ENCODE measurements around the gene HIVEP3.

Gene HIVEP3

GRCh38 chr1:41695118-41695745 is 223.5 kb downstream of the HIVEP3 start:
- TF ChIP-seq POLR2AphosphoS5 (IDR thresholded peaks at IDR 0.05; ENCODE audit: low read depth, low read length) (no peak), FOXP2 (optimal IDR thresholded peaks at IDR 0.05; ENCODE audit: borderline replicate concordance, extremely low read depth, extremely low read length, insufficient read depth) (no peak), TAF1 (IDR thresholded peaks at IDR 0.05; ENCODE audit: borderline replicate concordance, insufficient read depth, low read length) (no peak), REST (IDR thresholded peaks at IDR 0.05; ENCODE audit: insufficient read depth in 1 of 2, low read depth in 2 of 2, low read length in 2 of 2) (no peak), SIN3A (IDR thresholded peaks at IDR 0.05; ENCODE audit: borderline replicate concordance, insufficient read depth, low read length) (no peak)

GRCh38 chr1:41691424-41691823 is 227.3 kb downstream of the HIVEP3 start:
- TF ChIP-seq TAF1 (IDR thresholded peaks at IDR 0.05; ENCODE audit: borderline replicate concordance, insufficient read depth, low read length) (no peak), REST (IDR thresholded peaks at IDR 0.05; ENCODE audit: insufficient read depth in 1 of 2, low read depth in 2 of 2, low read length in 2 of 2) (no peak), SIN3A (IDR thresholded peaks at IDR 0.05; ENCODE audit: borderline replicate concordance, insufficient read depth, low read length) (no peak), POLR2AphosphoS5 (IDR thresholded peaks at IDR 0.05; ENCODE audit: low read depth, low read length) (no peak), FOXP2 (optimal IDR thresholded peaks at IDR 0.05; ENCODE audit: borderline replicate concordance, extremely low read depth, extremely low read length, insufficient read depth) (no peak)

GRCh38 chr1:41690331-41690730 is 228.4 kb downstream of the HIVEP3 start:
- no peak for TF ChIP-seq POLR2AphosphoS5 (IDR thresholded peaks at IDR 0.05; ENCODE audit: low read depth, low read length)
- no peak for TF ChIP-seq TAF1 (IDR thresholded peaks at IDR 0.05; ENCODE audit: borderline replicate concordance, insufficient read depth, low read length)
- no peak for TF ChIP-seq SIN3A (IDR thresholded peaks at IDR 0.05; ENCODE audit: borderline replicate concordance, insufficient read depth, low read length)
- TF ChIP-seq FOXP2 (optimal IDR thresholded peaks at IDR 0.05; ENCODE audit: borderline replicate concordance, extremely low read depth, extremely low read length, insufficient read depth), result no peak
- TF ChIP-seq REST (IDR thresholded peaks at IDR 0.05; ENCODE audit: insufficient read depth in 1 of 2, low read depth in 2 of 2, low read length in 2 of 2), result no peak

GRCh38 chr1:41689558-41689981 is 229.2 kb downstream of the HIVEP3 start:
- no peak for TF ChIP-seq TAF1 (IDR thresholded peaks at IDR 0.05; ENCODE audit: borderline replicate concordance, insufficient read depth, low read length)
- TF ChIP-seq REST (IDR thresholded peaks at IDR 0.05; ENCODE audit: insufficient read depth in 1 of 2, low read depth in 2 of 2, low read length in 2 of 2), result no peak
- TF ChIP-seq POLR2AphosphoS5 (IDR thresholded peaks at IDR 0.05; ENCODE audit: low read depth, low read length), result no peak
- TF ChIP-seq FOXP2 (optimal IDR thresholded peaks at IDR 0.05; ENCODE audit: borderline replicate concordance, extremely low read depth, extremely low read length, insufficient read depth), result no peak
- TF ChIP-seq SIN3A (IDR thresholded peaks at IDR 0.05; ENCODE audit: borderline replicate concordance, insufficient read depth, low read length), result no peak
